Thyroid gland (tissue), 4 donors: ENCODE results near the gene ZNF207.

Source experiments
- CTCF ChIP-seq, 6 experiments: fragments of 200-600 bp in 3 of 6; fragments of 450-650 bp in 3 of 6; sonication (generic) in 3 of 6; IDR thresholded peaks; one replicate each; pipeline ENCODE4 v1.5.1; 2016 to 2019; ENCODE audit warnings: antibody characterized with exemption in 6 of 6, mild to moderate bottlenecking in 2 of 6, inconsistent platforms in 1 of 6, moderate library complexity in 1 of 6
- POLR2A ChIP-seq, 2 donors: fragments of 450-650 bp; IDR thresholded peaks; one replicate each; pipeline ENCODE4 v1.6.1; 2017; ENCODE audit warnings: antibody characterized with exemption in 2 of 2, mild to moderate bottlenecking in 2 of 2, moderate library complexity in 1 of 2

- TF ChIP-seq CTCF (IDR thresholded peaks at IDR 0.05) (no peak), POLR2A (IDR thresholded peaks at IDR 0.05) (no peak)
These were observed 32.7 kb downstream of the ZNF207 start for GRCh38 chr17:32382526-32383223.
